Activated T-cell treated with anti-CD3 and anti-CD28 coated beads, Interleukin-2, amount 50 U/mL, for 4 hours (primary cell): ENCODE data around the gene MSANTD2. TPM values are rescaled to one million over a fixed set of nuclear protein-coding genes. Genes with fewer than 3 reads are reported as not detected.

Experiments
- ATAC-seq, 2 donors: fragments of 200-7000 bp; cut with Tn5 transposase; one replicate each; pipeline ENCODE4 v1.10.0; 2021
- DNase-seq: peaks from one replicate; pipeline ENCODE4 v3.0.0-alpha.2; 2020
- H3K27me3 Mint-ChIP-seq: one replicate; pipeline ENCODE4 v1.8.0; 2021; ENCODE audit warnings: low read depth, mixed read lengths
- H3K36me3 Mint-ChIP-seq: one replicate; pipeline ENCODE4 v1.8.0; 2022; ENCODE audit warnings: mixed read lengths; ENCODE audit not compliant: insufficient read depth
- H3K4me1 Mint-ChIP-seq: one replicate; pipeline ENCODE4 v1.8.0; 2021; ENCODE audit warnings: low read depth, mixed read lengths
- H3K4me3 Mint-ChIP-seq: one replicate; pipeline ENCODE4 v1.8.0; 2021; ENCODE audit warnings: mild to moderate bottlenecking, moderate library complexity, mixed read lengths
- H3K9me3 Mint-ChIP-seq: one replicate; pipeline ENCODE4 v1.8.0; 2021; ENCODE audit warnings: mixed read lengths
- total RNA-seq, 3 donors: library from RNA; stranded (reverse); gene quantifications; one replicate each; pipeline ENCODE4 v1.2.1, GENCODE V29; 2021

MSANTD2 gene
- total RNA-seq, 3 donors from 2014 or later: 9.0 to 10.2 (median 9.2) TPM

DNA sequence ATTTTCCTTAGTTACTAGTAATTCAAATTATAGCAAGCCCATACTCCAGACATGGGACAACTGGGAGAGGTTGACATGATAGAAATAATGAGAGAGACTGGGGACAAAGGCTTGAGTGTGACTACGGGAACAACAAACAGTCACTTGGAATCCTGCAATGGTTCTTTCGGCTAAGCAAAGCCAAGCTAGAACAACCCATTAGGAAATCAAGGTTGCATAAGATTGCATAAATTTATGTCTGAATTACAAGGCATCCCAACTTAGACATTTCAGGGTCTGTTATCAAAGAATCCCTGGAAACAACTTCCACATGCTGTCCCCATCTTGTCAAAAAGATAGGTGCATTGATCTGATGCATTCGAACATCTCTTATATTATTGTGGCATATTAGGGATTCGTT lies 70.6 kb downstream of the MSANTD2 start:
- Mint-ChIP-seq H3K27me3 (peaks cover 6% of the 10 kb centered on the region), H3K36me3 (no peaks in the 10 kb centered on the region), H3K9me3 (no peaks in the 10 kb centered on the region), H3K4me3 (no peak overlapping the region), H3K4me1 (peaks cover 6% of the 10 kb centered on the region)
- DNase-seq: no peak
- ATAC-seq: no peak

DNA sequence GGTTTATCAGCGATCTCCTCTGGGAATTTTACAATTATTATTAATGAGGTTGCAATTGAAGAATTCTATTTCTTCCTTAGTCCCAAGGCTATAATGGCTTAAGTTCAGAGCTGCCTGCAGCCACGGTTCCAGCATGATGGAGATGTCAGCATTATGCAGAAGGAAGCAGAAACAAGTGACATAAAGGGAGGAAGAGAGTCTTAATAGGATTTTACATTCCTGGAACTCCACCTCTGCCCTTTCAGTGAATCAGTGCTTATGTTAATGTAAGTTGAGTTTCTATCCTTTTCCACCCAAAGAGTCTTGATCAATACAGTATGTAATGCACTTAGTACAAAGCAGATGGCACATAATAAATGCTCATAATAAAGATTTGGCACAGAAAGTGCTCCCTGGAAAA lies 72.1 kb downstream of the MSANTD2 start:
- Mint-ChIP-seq H3K27me3 (peaks cover 8% of the 10 kb centered on the region), H3K4me3 (no peak overlapping the region), H3K4me1 (peaks cover 6% of the 10 kb centered on the region), H3K9me3 (no peaks in the 10 kb centered on the region), H3K36me3 (no peaks in the 10 kb centered on the region)
- DNase-seq (no peak), ATAC-seq (no peak)

DNA sequence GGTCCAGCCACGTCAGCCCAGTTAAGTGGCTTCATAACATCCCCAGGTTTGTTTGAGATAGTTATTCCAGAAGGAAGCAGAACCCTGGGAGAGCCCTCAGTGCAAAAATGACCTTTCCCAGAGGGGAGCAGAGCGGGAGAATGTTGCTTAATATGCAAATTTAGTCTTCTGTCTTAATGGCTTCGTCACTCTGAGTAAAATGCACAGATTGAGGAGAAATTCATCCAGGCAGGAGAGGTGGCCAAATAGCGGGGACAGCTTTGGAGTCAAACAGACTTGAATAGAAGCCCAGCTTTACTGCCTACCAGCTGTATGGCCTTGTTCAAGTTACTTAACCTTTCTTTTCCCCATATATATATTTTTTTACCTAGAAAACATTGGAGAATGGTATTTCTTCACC lies 72.7 kb downstream of the MSANTD2 start:
- no peak for ATAC-seq
- H3K4me3 Mint-ChIP-seq: no peak overlapping the region
- no peaks in the 10 kb centered on the region for H3K36me3 Mint-ChIP-seq

DNA sequence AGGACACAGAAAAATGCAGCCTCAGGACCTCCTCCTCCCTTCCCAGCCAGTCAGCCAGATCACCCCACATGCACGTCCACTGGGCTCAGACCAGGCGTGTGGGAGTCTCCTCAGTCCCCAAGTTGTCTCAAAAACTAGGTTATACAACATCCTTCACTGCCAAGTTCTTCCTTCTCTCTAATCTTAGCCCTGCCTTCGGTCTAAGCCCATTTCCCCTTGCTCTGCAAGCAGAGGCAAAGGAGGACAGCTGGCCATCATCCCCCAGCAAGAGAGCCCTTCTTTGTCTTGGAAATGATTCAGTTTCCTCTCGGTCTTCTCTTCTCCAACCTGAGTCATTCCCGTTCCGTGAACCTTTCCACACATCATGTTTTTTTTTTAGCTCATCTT lies 74.5 kb downstream of the MSANTD2 start:
- Mint-ChIP-seq H3K27me3 (peaks cover 11% of the 10 kb centered on the region), H3K9me3 (no peaks in the 10 kb centered on the region), H3K36me3 (no peaks in the 10 kb centered on the region), H3K4me3 (no peak overlapping the region), H3K4me1 (peaks cover 12% of the 10 kb centered on the region)
- ATAC-seq (no peak), DNase-seq (no peak)

More for the DNA sequence above, 72.7 kb downstream of the MSANTD2 start:
- no peak for DNase-seq
- H3K27me3 Mint-ChIP-seq: peaks cover 8% of the 10 kb centered on the region
- H3K4me1 Mint-ChIP-seq: peaks cover 6% of the 10 kb centered on the region
- H3K9me3 Mint-ChIP-seq: no peaks in the 10 kb centered on the region

DNA sequence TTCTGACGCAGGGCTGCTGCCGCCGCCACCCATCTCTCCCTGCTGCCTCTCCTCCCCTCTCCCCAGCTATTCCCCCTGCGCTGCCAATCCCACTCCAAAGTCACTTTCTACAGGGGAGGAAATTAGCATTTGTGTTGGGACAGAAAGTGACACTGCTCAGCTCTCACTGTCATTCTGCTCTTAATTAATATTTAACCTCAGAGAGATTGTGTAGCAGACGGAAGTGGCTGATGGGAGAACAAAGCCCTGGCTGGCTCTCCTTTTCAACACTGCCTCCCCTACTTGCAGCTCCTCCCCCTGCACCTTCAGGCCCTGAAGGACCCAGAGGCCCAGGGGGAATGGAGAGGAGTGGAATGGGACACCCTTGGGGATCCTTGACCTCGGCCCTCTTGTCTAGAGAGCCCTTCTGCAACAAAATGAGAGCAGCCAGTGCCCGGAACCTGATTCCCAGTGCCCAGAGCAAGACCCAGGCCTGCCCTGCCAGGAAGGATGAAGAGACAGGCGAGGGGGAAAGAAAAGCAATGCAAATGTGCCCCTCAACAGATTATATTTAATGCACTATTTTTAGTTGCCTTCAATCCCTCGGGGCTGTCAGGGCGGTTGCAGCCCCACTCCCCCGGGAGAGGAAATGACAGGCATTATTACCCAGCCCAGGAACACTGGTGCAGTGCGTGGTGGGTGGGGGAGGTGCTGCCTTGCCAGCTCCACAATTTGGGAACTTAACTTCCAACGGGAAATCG lies 75.1 kb downstream of the MSANTD2 start:
- Mint-ChIP-seq H3K9me3 (no peaks in the 10 kb centered on the region), H3K4me3 (no peak overlapping the region), H3K27me3 (peaks cover 11% of the 10 kb centered on the region), H3K36me3 (no peaks in the 10 kb centered on the region), H3K4me1 (peaks cover 12% of the 10 kb centered on the region)
- DNase-seq (no peak), ATAC-seq (no peak)

DNA sequence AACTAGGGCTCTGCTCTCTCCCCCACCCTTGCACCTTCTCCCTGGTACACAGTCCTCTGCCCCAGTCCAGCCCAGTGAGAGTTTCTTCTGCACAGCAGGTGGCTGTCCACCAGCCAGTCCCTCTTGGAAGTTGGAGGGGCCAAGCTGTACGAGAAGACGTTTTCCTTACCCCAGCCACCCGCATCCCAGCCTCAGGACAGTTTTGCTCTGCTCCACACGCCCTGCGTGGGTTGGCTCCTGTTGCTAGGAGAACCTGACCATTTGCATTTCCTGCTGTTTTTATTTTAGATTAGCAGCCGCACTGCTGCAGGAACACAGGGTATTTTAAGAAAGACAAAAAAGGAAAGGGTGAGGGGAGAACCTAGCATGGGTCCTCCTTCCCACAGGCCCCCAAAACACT lies 78.0 kb downstream of the MSANTD2 start:
- Mint-ChIP-seq H3K4me1 (peaks cover 22% of the 10 kb centered on the region), H3K9me3 (no peaks in the 10 kb centered on the region), H3K36me3 (no peaks in the 10 kb centered on the region), H3K27me3 (peaks cover 23% of the 10 kb centered on the region), H3K4me3 (no peak overlapping the region)
- ATAC-seq: no peak
- DNase-seq: no peak

DNA sequence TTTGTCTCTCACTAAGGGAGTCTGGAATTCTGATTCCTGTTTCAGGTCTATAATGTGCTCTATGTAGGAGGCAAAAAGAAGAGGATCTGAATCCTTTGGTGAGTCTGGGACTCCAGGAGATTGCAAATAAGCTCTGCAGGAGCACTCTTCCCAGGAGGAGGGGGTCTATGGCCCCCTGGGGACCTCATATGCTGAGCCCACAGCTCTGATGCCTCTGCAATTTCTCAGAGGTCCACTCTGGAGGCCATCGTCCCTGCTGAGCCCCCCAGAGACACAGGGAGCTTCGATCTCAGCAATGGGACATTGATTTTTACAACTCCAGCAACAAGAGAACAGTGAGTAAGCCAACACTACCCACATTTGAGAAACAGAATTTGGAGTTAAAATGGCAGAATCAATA lies 80.7 kb downstream of the MSANTD2 start:
- H3K4me3 Mint-ChIP-seq: no peak overlapping the region
- DNase-seq (no peak), ATAC-seq (no peak)
- peaks cover 32% of the 10 kb centered on the region for H3K27me3 Mint-ChIP-seq
- peaks cover 16% of the 10 kb centered on the region for H3K4me1 Mint-ChIP-seq
- H3K36me3 Mint-ChIP-seq: peaks cover 1% of the 10 kb centered on the region
- H3K9me3 Mint-ChIP-seq: no peaks in the 10 kb centered on the region

DNA sequence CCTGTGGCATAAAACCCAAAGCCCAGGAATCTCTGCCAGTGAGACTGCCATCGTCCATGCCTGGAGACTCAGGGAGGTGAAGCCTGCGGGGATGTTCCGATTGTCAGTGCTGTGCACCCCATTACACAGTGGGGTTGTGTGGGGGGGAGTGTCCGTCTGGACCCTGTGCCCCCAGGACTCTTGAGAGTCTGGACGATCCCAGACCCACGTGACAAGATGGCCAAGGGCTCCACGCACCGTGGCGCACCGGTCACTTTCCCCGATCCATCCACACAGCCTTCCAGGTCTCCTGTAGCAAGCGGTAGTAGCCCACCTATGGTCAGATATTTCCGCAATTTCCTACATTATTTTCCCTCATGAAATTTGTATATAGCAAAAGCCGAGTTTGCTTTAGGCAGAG lies 81.4 kb downstream of the MSANTD2 start:
- Mint-ChIP-seq H3K27me3 (peaks cover 38% of the 10 kb centered on the region), H3K9me3 (no peaks in the 10 kb centered on the region), H3K36me3 (peaks cover 3% of the 10 kb centered on the region), H3K4me3 (no peak overlapping the region), H3K4me1 (peaks cover 16% of the 10 kb centered on the region)
- ATAC-seq (no peak), DNase-seq (no peak)

DNA sequence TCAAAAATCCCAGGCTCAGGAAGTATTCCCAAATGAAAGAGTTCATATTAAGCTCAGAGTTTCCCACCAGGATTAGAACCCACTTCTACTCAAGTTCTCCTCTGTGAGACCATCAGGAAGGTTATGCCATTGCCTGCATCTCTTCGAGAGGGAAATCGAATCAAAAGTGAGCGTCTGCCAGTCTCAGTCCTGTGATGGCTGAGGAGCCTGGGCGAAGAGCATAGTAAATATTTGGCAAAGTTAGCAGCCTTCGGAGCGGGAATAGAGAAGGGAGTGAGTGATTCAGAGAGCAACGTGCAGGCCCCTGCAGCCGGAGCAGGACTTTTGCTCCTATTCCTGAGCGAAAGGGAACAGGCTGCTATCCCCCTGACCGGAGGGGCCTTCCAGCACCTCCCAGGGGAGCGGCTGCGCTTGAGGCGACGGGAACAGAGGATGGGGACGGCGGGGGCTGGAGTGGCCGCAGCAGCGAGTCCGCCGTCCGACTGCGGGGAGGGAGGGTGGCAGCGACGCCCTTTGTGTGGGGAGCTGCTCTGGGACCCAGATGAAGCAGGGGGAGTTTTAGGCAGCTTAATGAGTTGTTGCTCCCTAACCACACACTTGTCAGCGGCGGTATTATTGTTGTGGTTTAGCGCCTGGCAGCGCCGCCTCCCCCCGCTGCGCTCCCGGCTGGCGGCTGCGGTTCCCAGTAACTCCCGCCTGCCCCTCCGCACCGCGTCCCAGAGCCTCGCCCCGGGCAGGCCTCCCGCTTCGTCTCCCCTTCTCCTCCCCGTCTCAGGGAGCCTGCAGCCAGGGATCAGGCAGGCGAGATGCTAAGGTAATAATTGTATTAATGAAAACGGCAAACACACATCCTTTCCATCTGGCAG lies 82.2 kb downstream of the MSANTD2 start:
- no peak for DNase-seq
- Mint-ChIP-seq H3K27me3 (peaks cover 45% of the 10 kb centered on the region), H3K4me3 (peak overlapping the region; percentile 74), H3K9me3 (no peaks in the 10 kb centered on the region), H3K4me1 (peaks cover 16% of the 10 kb centered on the region), H3K36me3 (peaks cover 3% of the 10 kb centered on the region)
- ATAC-seq: peak; percentile 83 to 86

DNA sequence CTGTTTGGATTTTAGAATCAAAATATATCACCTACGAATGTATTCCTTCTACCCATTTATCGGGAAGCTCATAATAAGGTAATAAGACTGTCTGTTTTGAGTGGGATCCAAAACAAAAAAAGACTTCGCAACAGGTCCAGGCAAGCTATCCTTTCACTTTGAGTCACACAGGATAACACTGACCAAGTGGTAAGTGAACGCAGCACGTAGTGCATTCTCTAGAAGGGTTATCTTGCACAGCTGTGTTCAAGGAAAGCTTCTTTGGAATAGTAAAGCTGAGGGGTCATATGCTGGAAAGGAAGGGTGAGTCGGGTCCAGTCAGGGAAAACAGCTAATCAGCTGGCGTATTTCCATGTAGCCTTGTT lies 82.8 kb downstream of the MSANTD2 start:
- DNase-seq: no peak
- H3K36me3 Mint-ChIP-seq: peaks cover 3% of the 10 kb centered on the region
- no peaks in the 10 kb centered on the region for H3K9me3 Mint-ChIP-seq
- H3K27me3 Mint-ChIP-seq: peaks cover 46% of the 10 kb centered on the region
- no peak for ATAC-seq
- peak overlapping the region; percentile 74 for H3K4me3 Mint-ChIP-seq
- peaks cover 16% of the 10 kb centered on the region for H3K4me1 Mint-ChIP-seq

DNA sequence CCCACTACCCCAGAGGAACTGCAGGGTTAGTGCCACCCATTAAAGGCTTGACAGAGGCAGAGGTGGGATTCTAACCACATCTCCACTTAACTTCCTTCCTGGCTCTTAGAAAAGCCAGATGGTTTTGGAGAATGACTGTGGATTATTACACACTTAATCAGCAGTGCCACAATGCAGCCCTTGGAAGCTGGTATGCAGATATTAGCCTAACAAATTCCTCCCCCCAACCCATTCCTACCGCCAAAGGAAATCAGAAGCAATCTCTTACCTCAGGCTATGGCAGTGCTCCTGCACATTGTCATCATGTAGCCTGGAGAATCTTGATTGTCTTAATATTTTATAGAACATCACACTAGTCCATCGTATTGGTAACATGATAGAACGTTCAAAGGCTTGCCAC lies 83.6 kb downstream of the MSANTD2 start:
- no peak for ATAC-seq
- Mint-ChIP-seq H3K4me1 (peaks cover 11% of the 10 kb centered on the region), H3K4me3 (no peak overlapping the region), H3K9me3 (no peaks in the 10 kb centered on the region), H3K27me3 (peaks cover 44% of the 10 kb centered on the region), H3K36me3 (peaks cover 3% of the 10 kb centered on the region)
- DNase-seq: no peak

Other genes with a start within 250 kb of the MSANTD2 start
- gene OR8A1, start 230.4 kb downstream of the MSANTD2 start, total RNA-seq: not detected
- gene PANX3, start 189.0 kb downstream of the MSANTD2 start, total RNA-seq: not detected
- 10 to 100 TPM; 42.4 to 55.0 (median 44.9) TPM for gene TBRG1, start 177.5 kb downstream of the MSANTD2 start, total RNA-seq
- gene SIAE, start 126.7 kb downstream of the MSANTD2 start, total RNA-seq: 1 to 10 TPM; 1.2 to 1.5 (median 1.3) TPM
- 1 to 10 TPM in 1 of 3 donors, under 1 TPM in 2; 0.58 to 1.5 (median 0.76) TPM for gene SPA17, start 126.5 kb downstream of the MSANTD2 start, total RNA-seq
- 1 to 10 TPM; 1.2 to 2.4 (median 1.6) TPM for gene NRGN, start 60.5 kb downstream of the MSANTD2 start, total RNA-seq
- not detected for gene VSIG2, start 48.2 kb downstream of the MSANTD2 start, total RNA-seq
- under 1 TPM; 0.40 to 0.66 (median 0.65) TPM for gene ESAM, start 38.1 kb downstream of the MSANTD2 start, total RNA-seq
- 10 to 100 TPM in 2 of 3 donors, 1 to 10 TPM in 1; 9.7 to 11.6 (median 10.4) TPM for gene ROBO3, start 65.0 kb upstream of the MSANTD2 start, total RNA-seq
- gene ROBO4, start 97.5 kb upstream of the MSANTD2 start, total RNA-seq: not detected
- not detected for gene HEPN1, start 118.8 kb upstream of the MSANTD2 start, total RNA-seq
- gene HEPACAM, start 135.6 kb upstream of the MSANTD2 start, total RNA-seq: not detected
- gene CCDC15, start 153.8 kb upstream of the MSANTD2 start, total RNA-seq: 1 to 10 TPM; 1.4 to 1.6 (median 1.4) TPM